ENCODE data around the gene WASF2. TPM values are rescaled to one million over a fixed set of nuclear protein-coding genes. Genes with fewer than 3 reads are reported as not detected.
A peak's percentile ranks its signal among the peaks of the same experiment; 100 is the strongest.

Gene WASF2
- total RNA-seq, 4 donors from 2014 or later: 53.8 to 76.6 (median 70.3) TPM

DNA sequence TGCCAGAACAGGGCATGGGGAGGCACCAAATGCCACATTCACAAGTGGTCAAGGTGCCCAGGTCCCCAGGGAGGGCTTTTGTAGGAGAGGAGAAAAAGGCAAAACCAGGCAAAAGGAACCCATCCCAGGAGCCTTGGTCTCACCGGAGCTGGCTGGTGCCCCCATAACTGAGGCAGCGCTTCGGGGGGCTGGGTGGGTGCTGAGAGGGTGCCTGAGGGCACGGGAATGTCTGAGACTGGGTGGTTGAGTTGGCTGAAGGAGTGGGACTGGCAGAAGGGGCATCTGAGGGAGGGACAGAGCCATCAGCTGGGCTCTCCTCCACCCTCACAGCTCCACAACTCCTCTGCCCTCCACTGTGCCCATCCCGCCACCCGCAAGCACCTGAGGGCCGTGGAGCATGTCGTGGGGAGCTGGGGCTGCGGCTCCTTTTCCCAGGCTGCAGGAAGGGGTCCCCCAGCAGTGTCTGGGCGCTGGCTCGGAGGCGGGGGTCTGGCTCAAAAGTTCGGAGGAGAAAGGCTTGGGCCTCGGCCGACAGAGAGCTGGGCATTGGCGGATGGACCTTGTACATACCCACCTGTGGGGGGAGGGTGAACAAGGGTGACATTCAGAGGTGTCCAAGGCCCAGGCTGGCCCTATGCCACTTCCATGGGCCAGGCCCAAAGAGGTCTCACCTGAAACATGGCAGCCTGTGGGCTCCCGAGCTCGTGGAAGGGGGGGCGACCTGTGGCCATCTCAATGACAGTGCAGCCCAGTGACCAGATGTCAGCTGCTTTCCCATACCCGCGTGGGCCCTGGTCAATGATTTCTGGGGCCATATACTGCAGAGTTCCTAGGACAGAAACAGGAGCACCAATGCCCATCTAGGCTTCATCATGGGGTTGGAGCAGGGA is 131.7 kb downstream of the WASF2 start:
- peak in 1 of 2 donors; percentile 82 for DNase-seq (ENCODE audit: low spot score in 2 of 2)
- WGBS, 2 donors: 86 to 95% methylated on average over 19 to 21 of the region's 21 CpGs
- TF ChIP-seq POLR2A (IDR thresholded peaks at IDR 0.05) (no peak), CTCF (IDR thresholded peaks at IDR 0.05) (no peak)
- H3K4me3 ChIP-seq (ENCODE audit: low read depth, poor library complexity, severe bottlenecking): no peak overlapping the region
- intact Hi-C loops (cut with DNase I; ENCODE audit: low total_unique reads): no loop called here

GRCh38 chr1:27357281-27358037 is 132.5 kb downstream of the WASF2 start:
- intact Hi-C loops (cut with DNase I; ENCODE audit: low total_unique reads): no loop called here
- 27 to 43% methylated on average over 19 to 38 of the region's 40 CpGs for WGBS, 2 donors
- H3K4me3 ChIP-seq (ENCODE audit: low read depth, poor library complexity, severe bottlenecking): no peak overlapping the region
- TF ChIP-seq POLR2A (IDR thresholded peaks at IDR 0.05) (no peak), CTCF (IDR thresholded peaks at IDR 0.05) (peak in 2 of 3 donors; percentile 7 to 96)
- DNase-seq (ENCODE audit: low spot score in 2 of 2): peak in 1 of 2 donors; percentile 95

DNA sequence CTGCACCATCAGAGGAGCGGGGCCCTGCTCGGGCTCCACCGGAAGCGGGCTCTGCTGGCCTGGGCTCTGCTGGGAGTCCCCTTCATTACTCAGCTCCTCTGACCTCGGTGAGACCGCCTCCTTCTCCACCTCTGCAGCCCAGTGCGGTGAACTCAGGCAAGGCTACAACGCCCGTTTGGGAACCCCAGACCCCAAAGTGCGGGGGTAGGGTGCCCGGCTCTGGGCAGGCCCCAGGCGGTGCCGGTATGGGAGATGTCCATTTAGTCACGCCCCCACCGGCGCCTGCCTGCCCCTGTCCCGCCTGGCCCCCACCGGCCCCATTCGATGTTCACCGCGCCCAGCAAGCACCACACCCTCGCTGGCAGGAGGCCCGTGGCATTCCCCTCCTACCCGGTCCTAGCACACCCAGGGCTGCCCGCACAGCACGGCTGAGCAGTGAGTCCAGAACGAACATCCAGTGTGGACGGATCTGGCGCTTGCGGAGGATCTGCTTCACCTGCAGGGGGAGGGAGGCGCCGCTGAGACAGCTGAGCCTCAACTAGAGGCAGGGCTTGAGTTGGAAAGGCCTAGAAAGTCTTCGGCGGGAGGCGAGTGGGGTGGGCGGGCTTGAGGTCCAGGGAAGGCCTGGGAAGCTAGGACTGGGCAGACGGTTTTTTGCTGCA is 133.2 kb downstream of the WASF2 start:
- WGBS, 2 donors: 51 to 62% methylated on average over 27 to 36 of the region's 37 CpGs

GRCh38 chr1:27356277-27356618 is 133.7 kb downstream of the WASF2 start:
- intact Hi-C loops (cut with DNase I; ENCODE audit: low total_unique reads): no loop called here

More for the DNA sequence above, 133.2 kb downstream of the WASF2 start:
- TF ChIP-seq POLR2A (IDR thresholded peaks at IDR 0.05) (no peak), CTCF (IDR thresholded peaks at IDR 0.05) (no peak)
- no peak overlapping the region for H3K4me3 ChIP-seq (ENCODE audit: low read depth, poor library complexity, severe bottlenecking)
- intact Hi-C loops (cut with DNase I; ENCODE audit: low total_unique reads): no loop called here
- DNase-seq (ENCODE audit: low spot score in 2 of 2): no peak

More at GRCh38 chr1:27356277-27356618, 133.7 kb downstream of the WASF2 start:
- 92 to 93% methylated on average over 12 to 13 of the region's 13 CpGs for WGBS, 2 donors
- TF ChIP-seq CTCF (IDR thresholded peaks at IDR 0.05) (no peak), POLR2A (IDR thresholded peaks at IDR 0.05) (no peak)
- no peak overlapping the region for H3K4me3 ChIP-seq (ENCODE audit: low read depth, poor library complexity, severe bottlenecking)
- no peak for DNase-seq (ENCODE audit: low spot score in 2 of 2)
